Tibial artery (tissue), 4 donors: ENCODE measurements around the gene RAB44.

ENCODE experiments used
- DNase-seq, 2 donors: peaks; one replicate each; pipeline ENCODE4 v3.0.0-alpha.2; 2019
- H3K27ac ChIP-seq, 2 donors: fragments of 200-600 bp; sonication (generic) in 1 of 2; 1 replicate in 1 of 2; 2 replicates in 1 of 2; pipeline ENCODE4 v1.5.1; 2018 to 2019; ENCODE audit warnings: mild to moderate bottlenecking in 1 of 2
- H3K27me3 ChIP-seq, 2 donors: fragments of 200-600 bp; sonication (generic) in 1 of 2; one replicate each; pipeline versions ENCODE4 v1.5.1 to v1.6.0; 2016 to 2019
- H3K36me3 ChIP-seq, 3 donors: fragments of 200-600 bp; sonication (generic) in 2 of 3; one replicate each; pipeline ENCODE4 v1.5.1; 2016 to 2019; ENCODE audit warnings: mild to moderate bottlenecking in 2 of 3
- H3K4me1 ChIP-seq, 4 donors: fragments of 200-600 bp; sonication (generic) in 2 of 4; 1 replicate in 3 of 4; 2 replicates in 1 of 4; pipeline ENCODE4 v1.5.1; 2016 to 2019
- H3K4me3 ChIP-seq, 2 donors: fragments of 200-600 bp; sonication (generic) in 1 of 2; 1 replicate in 1 of 2; 2 replicates in 1 of 2; pipeline ENCODE4 v1.5.1; 2018 to 2019; ENCODE audit warnings: mild to moderate bottlenecking in 2 of 2
- H3K9me3 ChIP-seq, 3 donors: fragments of 200-600 bp; sonication (generic) in 1 of 3; one replicate each; pipeline ENCODE4 v1.5.1; 2016 to 2019
- CTCF ChIP-seq, 2 experiments: fragments of 200-600 bp in 1 of 2; fragments of 450-650 bp in 1 of 2; IDR thresholded peaks; one replicate each; pipeline ENCODE4 v1.5.1; 2017 to 2019; ENCODE audit warnings: antibody characterized with exemption in 2 of 2, mild to moderate bottlenecking in 1 of 2, moderate library complexity in 1 of 2
- intact Hi-C: fragments of 100-400 bp; cut with DNase I; formaldehyde crosslinking; loops from one replicate; pipeline ENCODE4 v1.15.0; 2023; ENCODE audit warnings: low total_unique reads

The RAB44 gene

GRCh38 chr6:36745836-36746235 is 48.2 kb downstream of the RAB44 start:
- Histone ChIP-seq H3K27ac (no peak overlapping the region), H3K36me3 (no peaks in the 10 kb centered on the region), H3K27me3 (peaks cover 0 to 2% of the 10 kb centered on the region in 2 donors), H3K4me1 (no peaks in the 10 kb centered on the region), H3K9me3 (peaks cover 0 to 15% (median 4%) of the 10 kb centered on the region in 3 donors), H3K4me3 (no peak overlapping the region)
- intact Hi-C loops, result loop anchor here (10.0 kb wide), 1 partner anchor 331 kb away; no protein-coding TSS in a partner anchor
- TF ChIP-seq CTCF (IDR thresholded peaks at IDR 0.05), result no peak
- DNase-seq, result no peak

GRCh38 chr6:36746251-36746650 is 48.6 kb downstream of the RAB44 start:
- H3K9me3 ChIP-seq, result peaks cover 0 to 15% (median 4%) of the 10 kb centered on the region in 3 donors

GRCh38 chr6:36749829-36750489 is 52.3 kb downstream of the RAB44 start:
- Histone ChIP-seq H3K4me1 (no peaks in the 10 kb centered on the region), H3K27me3 (no peaks in the 10 kb centered on the region), H3K36me3 (no peaks in the 10 kb centered on the region), H3K9me3 (peaks cover 0 to 15% (median 4%) of the 10 kb centered on the region in 3 donors), H3K27ac (no peak overlapping the region), H3K4me3 (no peak overlapping the region)
- DNase-seq, result no peak
- intact Hi-C loops, result loop anchor here (10.0 kb wide), 1 partner anchor 335 kb away; no protein-coding TSS in a partner anchor
- TF ChIP-seq CTCF (IDR thresholded peaks at IDR 0.05), result no peak

More at GRCh38 chr6:36746251-36746650, 48.6 kb downstream of the RAB44 start:
- TF ChIP-seq CTCF (IDR thresholded peaks at IDR 0.05), result no peak
- Histone ChIP-seq H3K4me1 (no peaks in the 10 kb centered on the region), H3K36me3 (no peaks in the 10 kb centered on the region), H3K27me3 (peaks cover 0 to 2% of the 10 kb centered on the region in 2 donors), H3K27ac (no peak overlapping the region), H3K4me3 (no peak overlapping the region)
- intact Hi-C loops, result loop anchor here (10.0 kb wide), 1 partner anchor 331 kb away; no protein-coding TSS in a partner anchor
- DNase-seq, result no peak

GRCh38 chr6:36751091-36751490 is 53.5 kb downstream of the RAB44 start:
- H3K27me3 ChIP-seq, result no peaks in the 10 kb centered on the region
- H3K4me3 ChIP-seq, result no peak overlapping the region
- no peaks in the 10 kb centered on the region for H3K36me3 ChIP-seq
- H3K9me3 ChIP-seq, result peaks cover 0 to 15% (median 4%) of the 10 kb centered on the region in 3 donors
- H3K4me1 ChIP-seq, result no peaks in the 10 kb centered on the region
- TF ChIP-seq CTCF (IDR thresholded peaks at IDR 0.05), result no peak
- intact Hi-C loops, result no loop called here
- H3K27ac ChIP-seq, result no peak overlapping the region
- DNase-seq, result no peak

- no peak for TF ChIP-seq CTCF (IDR thresholded peaks at IDR 0.05)
- no peak overlapping the region for H3K27ac ChIP-seq
- H3K9me3 ChIP-seq, result peaks cover 0 to 15% (median 4%) of the 10 kb centered on the region in 3 donors
- no peaks in the 10 kb centered on the region for H3K27me3 ChIP-seq
- intact Hi-C loops, result no loop called here
- no peaks in the 10 kb centered on the region for H3K36me3 ChIP-seq
- no peaks in the 10 kb centered on the region for H3K4me1 ChIP-seq
- DNase-seq, result no peak
- H3K4me3 ChIP-seq, result no peak overlapping the region
Observed at GRCh38 chr6:36751833-36752186, 54.2 kb downstream of the RAB44 start.
